HepG2 (cell line): Measurements from ENCODE around the gene KCTD16. TPM values are rescaled to one million over a fixed set of nuclear protein-coding genes. Genes with fewer than 3 reads are reported as not detected.

Experiments
- ATAC-seq: fragments of 200-7000 bp; cut with Tn5 transposase; 3 replicates; pipeline ENCODE4 v1.9.1; 2020; ENCODE audit warnings: mild to moderate bottlenecking, moderate library complexity
- BruUV-seq: library from RNA; stranded (reverse); fragments of 400-500 nt; replicated peaks from 2 replicates; lab custom pipeline; 2021; lab: Mats Ljungman, UMichigan
- CTCF ChIA-PET: fragments of 300-600 bp; formaldehyde crosslinking; extraction: SDS; loops from one replicate; lab custom pipeline; 2021; ENCODE audit warnings: low total read pairs, inconsistent platforms, low intra/inter-chr PET ratio; lab: Yijun Ruan, JAX
- POLR2A ChIA-PET: fragments of 350-600 bp; sonication (Branson Sonifier 250); formaldehyde crosslinking; loops from one replicate; lab custom pipeline; 2020; ENCODE audit warnings: antibody characterized with exemption, inconsistent platforms; lab: Yijun Ruan, JAX
- DNase-seq: peaks from one replicate; pipeline ENCODE4 v3.0.0-alpha.2; 2015; ENCODE audit warnings: low spot score
- FAIRE-seq: peaks from 3 replicates; lab custom pipeline; 2011; peaks lifted over from hg19 to GRCh38; lab: Jason Lieb, UNC
- H2AFZ ChIP-seq: one replicate; pipeline ENCODE4 v1.6.1; 2011; ENCODE audit warnings: low read length, inconsistent platforms
- H3K27ac ChIP-seq: fragments of 300-600 bp; 3 replicates; pipeline ENCODE4 v1.8.0; 2011; ENCODE audit warnings: mixed run types, mild to moderate bottlenecking, mixed read lengths, low read length, inconsistent platforms; ENCODE audit not compliant: insufficient read depth; ENCODE audit errors: extremely low read length
- H3K27me3 ChIP-seq, 2 experiments: fragments of 200-600 bp in 1 of 2; 2 replicates in 1 of 2; 3 replicates in 1 of 2; pipeline versions ENCODE4 v1.6.0 to v1.8.0; 2011; ENCODE audit warnings: low read length in 2 of 2, mild to moderate bottlenecking in 2 of 2, moderate library complexity in 2 of 2, inconsistent platforms in 1 of 2; ENCODE audit not compliant: insufficient read depth in 2 of 2, control insufficient read depth in 1 of 2
- H3K36me3 ChIP-seq, 2 experiments: fragments of 200-600 bp in 1 of 2; replicated peaks in 1 of 2; 2 replicates in 1 of 2; 3 replicates in 1 of 2; pipeline versions ENCODE4 v1.5.1 to v1.8.0; 2011; ENCODE audit warnings: low read length in 2 of 2, inconsistent platforms in 1 of 2; ENCODE audit not compliant: insufficient read depth in 2 of 2, control insufficient read depth in 1 of 2
- H3K4me1 ChIP-seq: 2 replicates; pipeline ENCODE4 v1.5.1; 2012; ENCODE audit warnings: low read length, inconsistent platforms; ENCODE audit not compliant: insufficient read depth
- H3K4me2 ChIP-seq: 2 replicates; pipeline ENCODE4 v1.6.0; 2011; ENCODE audit warnings: low read depth, low read length, inconsistent platforms
- H3K4me3 ChIP-seq, 3 experiments: fragments of 200-600 bp in 1 of 3; sonication (generic), shearing (Covaris generic) in 1 of 3; replicated peaks in 1 of 3; 2 replicates each; pipeline ENCODE4 v1.5.1; 2011 to 2016; ENCODE audit warnings: low read length in 3 of 3, inconsistent platforms in 2 of 3, low read depth in 2 of 3, mild to moderate bottlenecking in 2 of 3, control low read depth in 1 of 3, mixed read lengths in 1 of 3; ENCODE audit not compliant: insufficient read depth in 1 of 3
- H3K79me2 ChIP-seq: one replicate; pipeline ENCODE4 v1.6.1; 2011; ENCODE audit warnings: low read length, inconsistent platforms; ENCODE audit not compliant: insufficient read depth
- H3K9ac ChIP-seq: 2 replicates; pipeline ENCODE4 v1.6.0; 2011; ENCODE audit warnings: mild to moderate bottlenecking, low read depth, low read length, inconsistent platforms; ENCODE audit not compliant: insufficient read depth
- H3K9me3 ChIP-seq: 2 replicates; pipeline ENCODE4 v1.5.1; 2012; ENCODE audit warnings: mild to moderate bottlenecking, low read length
- H4K20me1 ChIP-seq: 2 replicates; pipeline ENCODE4 v1.6.0; 2011; ENCODE audit warnings: inconsistent platforms, mild to moderate bottlenecking, low read length, moderate library complexity; ENCODE audit not compliant: insufficient read depth
- SAP130 ChIP-seq: IDR thresholded peaks from 2 replicates; pipeline ENCODE4 v1.6.1; 2016; ENCODE audit warnings: low read depth
- TBL1XR1 ChIP-seq: fragments of 150-350 bp; IDR thresholded peaks from 2 replicates; pipeline ENCODE4 v1.6.1; 2014; ENCODE audit warnings: borderline replicate concordance, low read length; ENCODE audit not compliant: partially characterized antibody
- ZNF10 ChIP-seq: sonication (generic); formaldehyde crosslinking; IDR thresholded peaks from 2 replicates; pipeline ENCODE4 v1.4.0; 2020; ENCODE audit warnings: mild to moderate bottlenecking, low read depth, missing genetic modification reagents, borderline replicate concordance
- ZNF24 ChIP-seq: fragments of 450-650 bp; IDR thresholded peaks from 2 replicates; pipeline ENCODE4 v1.6.1; 2017; ENCODE audit warnings: antibody characterized with exemption, mild to moderate bottlenecking
- ZNF337 ChIP-seq: sonication (generic); formaldehyde crosslinking; IDR thresholded peaks from 2 replicates; pipeline ENCODE4 v1.5.1; 2020; ENCODE audit warnings: missing genetic modification reagents, low read depth, mild to moderate bottlenecking, borderline replicate concordance
- ZNF350 ChIP-seq: sonication (generic); formaldehyde crosslinking; IDR thresholded peaks from 2 replicates; pipeline ENCODE4 v1.4.0; 2020; ENCODE audit warnings: mild to moderate bottlenecking, low read depth, missing genetic modification reagents, borderline replicate concordance
- ZNF354B ChIP-seq: sonication (generic); formaldehyde crosslinking; IDR thresholded peaks from 2 replicates; pipeline ENCODE4 v1.8.0; 2022; ENCODE audit warnings: mild to moderate bottlenecking, missing genetic modification reagents
- ZNF441 ChIP-seq: sonication (generic); formaldehyde crosslinking; IDR thresholded peaks from 2 replicates; pipeline ENCODE4 v1.7.0; 2021; ENCODE audit warnings: missing genetic modification reagents, borderline replicate concordance
- ZNF451 ChIP-seq: sonication (generic); formaldehyde crosslinking; IDR thresholded peaks from 2 replicates; pipeline ENCODE4 v1.5.0; 2020; ENCODE audit warnings: mild to moderate bottlenecking, missing genetic modification reagents
- ZNF607 ChIP-seq: sonication (generic); formaldehyde crosslinking; IDR thresholded peaks from 2 replicates; pipeline ENCODE4 v1.5.1; 2020; ENCODE audit warnings: missing genetic modification reagents, mild to moderate bottlenecking, borderline replicate concordance
- ZNF609 ChIP-seq: sonication (generic); formaldehyde crosslinking; IDR thresholded peaks from 2 replicates; pipeline ENCODE4 v1.4.0; 2020; ENCODE audit warnings: mild to moderate bottlenecking, missing genetic modification reagents, borderline replicate concordance
- ZNF644 ChIP-seq: IDR thresholded peaks from 2 replicates; pipeline ENCODE4 v1.6.1; 2016; ENCODE audit warnings: low read depth
- ZNF703 ChIP-seq: sonication (generic); formaldehyde crosslinking; IDR thresholded peaks from 2 replicates; pipeline ENCODE4 v1.5.1; 2020; ENCODE audit warnings: missing genetic modification reagents, mild to moderate bottlenecking, moderate library complexity, borderline replicate concordance
- ZNF782 ChIP-seq: sonication (generic); formaldehyde crosslinking; IDR thresholded peaks from 2 replicates; pipeline ENCODE4 v1.4.0; 2020; ENCODE audit warnings: missing genetic modification reagents, mild to moderate bottlenecking, borderline replicate concordance
- ZZZ3 ChIP-seq: sonication (generic); formaldehyde crosslinking; IDR thresholded peaks from 2 replicates; pipeline ENCODE4 v1.4.0; 2020; ENCODE audit warnings: missing genetic modification reagents, mild to moderate bottlenecking, borderline replicate concordance
- WGBS: methylation state at CpG from one replicate; pipeline ENCODE4 v1.1.6; 2017; ENCODE audit warnings: low lambda C conversion rate; 5-methylcytosine and 5-hydroxymethylcytosine counted together
- in situ Hi-C: cut with HindIII; loops from 2 replicates; pipeline ENCODE4 v1.10.0; 2017; ENCODE audit warnings: low pct_unique_long_range_greater_than_20kb; ENCODE audit not compliant: extremely low pct_ligation_motif_present
- intact Hi-C: fragments of 100-400 bp; cut with micrococcal nuclease; formaldehyde crosslinking; loops from one replicate; pipeline ENCODE4 v1.10.0; 2022; ENCODE audit not compliant: unreplicated experiment
- polyA plus RNA-seq, 8 experiments: library from polyadenylated mRNA; depleted of rRNA in 3 of 8; stranded (reverse) in 7 of 8; unstranded in 1 of 8; fragments of >200 nt; fragmentation: Illumina TruSeq in 4 of 8; extraction: Trizol in 4 of 8; gene quantifications; 2 replicates each; pipeline versions ENCODE4 v1.2.1 to v1.2.3, GENCODE V29; 2011 to 2016; ENCODE audit warnings: low read depth in 4 of 8, missing spikeins in 1 of 8, mixed read lengths in 1 of 8; ENCODE audit not compliant: insufficient read depth in 1 of 8
- total RNA-seq, 5 experiments: library from RNA; depleted of rRNA; stranded (reverse); fragments of >200 nt; fragmentation: Illumina TruSeq; extraction: Trizol; gene quantifications; 2 replicates each; pipeline ENCODE4 v1.2.3, GENCODE V29; 2016; ENCODE audit warnings: low read depth in 1 of 5
- TF ChIP-seq, protein P1 (sequence below): sonication (generic); formaldehyde crosslinking; IDR thresholded peaks from 2 replicates; pipeline ENCODE4 v1.4.0; 2020; ENCODE audit warnings: missing genetic modification reagents

KCTD16 gene
- total and polyA plus RNA-seq, 2 of the 13 experiments (the other 11 are each of a cell fraction or from before 2014, with no cell fraction given): 0.02 to 0.09 TPM

DNA sequence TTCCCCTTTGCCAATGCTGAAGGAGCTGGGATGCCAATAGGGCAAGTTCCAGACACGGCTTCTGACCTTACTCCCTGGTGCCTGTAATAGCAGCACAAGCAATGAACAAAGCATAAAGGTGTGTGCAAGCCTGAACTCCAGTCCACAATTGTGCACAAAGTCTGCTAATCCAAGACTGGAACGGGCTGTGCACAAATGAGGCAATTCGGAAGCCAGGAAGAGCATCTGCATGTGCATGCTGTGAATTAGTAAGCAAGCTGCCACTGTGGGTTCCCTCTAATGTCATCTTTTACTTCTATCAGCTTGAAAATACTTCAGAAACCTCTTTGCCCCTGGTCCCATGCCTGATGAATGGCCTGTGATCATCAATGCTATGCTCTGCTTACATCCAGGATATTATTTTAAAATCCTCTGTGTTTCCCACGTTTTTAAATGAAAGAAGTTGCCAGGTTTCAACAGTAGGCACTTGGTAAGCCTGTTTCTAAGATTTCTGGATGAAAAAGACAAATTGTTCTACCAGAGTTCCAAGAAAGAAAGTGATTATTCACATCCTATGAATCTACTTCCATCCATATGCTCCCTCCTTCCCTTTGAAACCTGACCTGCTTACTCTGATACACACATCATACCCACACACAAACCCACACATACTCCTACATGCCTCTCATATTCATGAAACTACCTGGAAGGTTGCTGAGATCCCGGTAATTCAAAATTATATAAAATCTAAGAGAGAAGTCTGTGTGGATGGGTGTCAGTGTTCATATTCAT lies 165.7 kb downstream of the KCTD16 start:
- intact Hi-C loops (loop anchor here (10.0 kb wide), 1 partner anchor 898 kb away; no protein-coding TSS in a partner anchor), in situ Hi-C loops (no loop called here)
- Histone ChIP-seq H3K79me2 (no peaks in the 10 kb centered on the region), H3K27ac (no peak overlapping the region), H4K20me1 (no peaks in the 10 kb centered on the region), H3K4me1 (no peaks in the 10 kb centered on the region), H3K4me2 (no peak overlapping the region), H3K27me3 (no peaks in the 10 kb centered on the region), H2AFZ (no peak overlapping the region), H3K9ac (no peak overlapping the region), H3K36me3 (no peaks in the 10 kb centered on the region), H3K9me3 (no peaks in the 10 kb centered on the region), H3K4me3 (no peak overlapping the region)
- no peak for TF ChIP-seq ZNF337 (CRISPR knock-in tag)
- TF ChIP-seq ZNF451: no peak
- TF ChIP-seq ZNF441: no peak
- TF ChIP-seq, protein P1, sequence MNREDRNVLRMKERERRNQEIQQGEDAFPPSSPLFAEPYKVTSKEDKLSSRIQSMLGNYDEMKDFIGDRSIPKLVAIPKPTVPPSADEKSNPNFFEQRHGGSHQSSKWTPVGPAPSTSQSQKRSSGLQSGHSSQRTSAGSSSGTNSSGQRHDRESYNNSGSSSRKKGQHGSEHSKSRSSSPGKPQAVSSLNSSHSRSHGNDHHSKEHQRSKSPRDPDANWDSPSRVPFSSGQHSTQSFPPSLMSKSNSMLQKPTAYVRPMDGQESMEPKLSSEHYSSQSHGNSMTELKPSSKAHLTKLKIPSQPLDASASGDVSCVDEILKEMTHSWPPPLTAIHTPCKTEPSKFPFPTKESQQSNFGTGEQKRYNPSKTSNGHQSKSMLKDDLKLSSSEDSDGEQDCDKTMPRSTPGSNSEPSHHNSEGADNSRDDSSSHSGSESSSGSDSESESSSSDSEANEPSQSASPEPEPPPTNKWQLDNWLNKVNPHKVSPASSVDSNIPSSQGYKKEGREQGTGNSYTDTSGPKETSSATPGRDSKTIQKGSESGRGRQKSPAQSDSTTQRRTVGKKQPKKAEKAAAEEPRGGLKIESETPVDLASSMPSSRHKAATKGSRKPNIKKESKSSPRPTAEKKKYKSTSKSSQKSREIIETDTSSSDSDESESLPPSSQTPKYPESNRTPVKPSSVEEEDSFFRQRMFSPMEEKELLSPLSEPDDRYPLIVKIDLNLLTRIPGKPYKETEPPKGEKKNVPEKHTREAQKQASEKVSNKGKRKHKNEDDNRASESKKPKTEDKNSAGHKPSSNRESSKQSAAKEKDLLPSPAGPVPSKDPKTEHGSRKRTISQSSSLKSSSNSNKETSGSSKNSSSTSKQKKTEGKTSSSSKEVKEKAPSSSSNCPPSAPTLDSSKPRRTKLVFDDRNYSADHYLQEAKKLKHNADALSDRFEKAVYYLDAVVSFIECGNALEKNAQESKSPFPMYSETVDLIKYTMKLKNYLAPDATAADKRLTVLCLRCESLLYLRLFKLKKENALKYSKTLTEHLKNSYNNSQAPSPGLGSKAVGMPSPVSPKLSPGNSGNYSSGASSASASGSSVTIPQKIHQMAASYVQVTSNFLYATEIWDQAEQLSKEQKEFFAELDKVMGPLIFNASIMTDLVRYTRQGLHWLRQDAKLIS (CRISPR knock-in tag): no peak
- no peak for TF ChIP-seq ZNF703 (CRISPR knock-in tag)
- no peak for TF ChIP-seq ZNF10 (CRISPR knock-in tag)
- TF ChIP-seq ZNF607 (CRISPR knock-in tag): no peak
- no peak for TF ChIP-seq TBL1XR1
- no peak for TF ChIP-seq ZZZ3 (CRISPR knock-in tag)
- TF ChIP-seq ZNF782 (CRISPR knock-in tag): no peak
- TF ChIP-seq ZNF24: no peak
- no peak for TF ChIP-seq ZNF609 (CRISPR knock-in tag)
- TF ChIP-seq ZNF354B (CRISPR knock-in tag): no peak
- no peak for TF ChIP-seq SAP130
- TF ChIP-seq ZNF350 (CRISPR knock-in tag): no peak
- no peak for TF ChIP-seq ZNF644 (CRISPR knock-in tag)
- no TSS peak for BruUV-seq
- no peak for DNase-seq
- 1% methylated on average over 4 of the region's 5 CpGs for WGBS
- no peak for ATAC-seq
- POLR2A ChIA-PET: no interaction called here
- FAIRE-seq: no peak
- CTCF ChIA-PET: no interaction called here
